GM18520 (cell line): Measurements from ENCODE around the gene CFAP97D1.
"Not testable (repeated sequence)": the region's sequence is repeated elsewhere in the genome, so short reads cannot be mapped to it uniquely, and the experiment has no call there.

Source experiments
- ATAC-seq: cut with Tn5 transposase; IDR thresholded peaks from one replicate; pipeline ENCODE4 v1.9.1; 2021; ENCODE audit not compliant: unreplicated experiment

Gene CFAP97D1

DNA sequence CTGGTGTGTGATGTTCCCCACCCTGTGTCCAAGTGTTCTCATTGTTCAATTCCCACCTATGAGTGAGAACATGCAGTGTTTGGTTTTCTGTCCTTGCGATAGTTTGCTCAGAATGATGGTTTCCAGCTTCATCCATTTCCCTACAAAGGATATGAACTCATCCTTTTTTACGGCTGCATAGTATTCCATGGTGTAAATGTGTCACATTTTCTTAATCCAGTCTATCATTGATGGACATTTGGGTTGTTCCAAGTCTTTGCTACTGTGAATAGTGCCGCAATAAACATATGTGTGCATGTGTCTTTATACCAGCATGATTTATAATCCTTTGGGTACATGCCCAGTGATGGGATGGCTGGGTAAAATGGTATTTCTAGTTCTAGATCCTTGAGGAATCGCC is 12.4 kb downstream of the CFAP97D1 start:
- not testable (repeated sequence) for ATAC-seq

DNA sequence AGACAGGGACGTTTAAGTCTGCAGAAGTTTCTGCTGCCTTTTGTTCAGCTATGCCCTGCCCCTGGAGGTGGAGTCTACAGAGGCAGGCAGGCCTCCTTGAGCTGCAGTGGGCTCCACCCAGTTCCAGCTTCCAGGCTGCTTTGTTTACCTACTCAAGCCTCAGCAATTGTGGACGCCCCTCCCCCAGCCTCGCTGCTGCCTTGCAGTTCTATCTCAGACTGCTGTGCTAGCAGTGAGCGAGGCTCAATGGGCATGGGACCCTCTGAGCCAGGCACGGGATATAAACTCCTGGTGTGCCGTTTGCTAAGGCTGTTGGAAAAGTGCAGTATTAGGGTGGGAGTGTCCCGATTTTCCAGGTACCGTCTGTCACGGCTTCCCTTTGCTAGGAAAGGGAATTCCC is 17.8 kb downstream of the CFAP97D1 start:
- ATAC-seq: not testable (repeated sequence)

DNA sequence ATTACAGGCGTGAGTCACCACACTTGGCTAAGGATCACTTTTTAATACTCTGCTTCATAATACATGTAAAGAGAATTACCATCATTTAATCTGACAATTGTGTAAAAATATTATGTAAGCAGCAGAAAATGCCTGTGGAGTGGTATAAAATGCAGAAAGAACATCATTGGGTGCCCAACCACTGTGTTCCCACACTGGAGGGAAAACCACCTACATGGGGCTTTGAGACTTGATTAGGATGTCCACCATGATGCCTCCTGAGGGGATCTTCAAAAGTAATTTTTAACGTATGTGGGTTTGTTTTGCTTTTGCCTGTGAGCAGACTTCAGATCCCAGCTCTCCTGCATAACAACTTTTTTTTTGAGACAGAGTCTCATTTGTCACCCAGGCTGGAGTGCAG is 18.8 kb downstream of the CFAP97D1 start:
- ATAC-seq: no peak

DNA sequence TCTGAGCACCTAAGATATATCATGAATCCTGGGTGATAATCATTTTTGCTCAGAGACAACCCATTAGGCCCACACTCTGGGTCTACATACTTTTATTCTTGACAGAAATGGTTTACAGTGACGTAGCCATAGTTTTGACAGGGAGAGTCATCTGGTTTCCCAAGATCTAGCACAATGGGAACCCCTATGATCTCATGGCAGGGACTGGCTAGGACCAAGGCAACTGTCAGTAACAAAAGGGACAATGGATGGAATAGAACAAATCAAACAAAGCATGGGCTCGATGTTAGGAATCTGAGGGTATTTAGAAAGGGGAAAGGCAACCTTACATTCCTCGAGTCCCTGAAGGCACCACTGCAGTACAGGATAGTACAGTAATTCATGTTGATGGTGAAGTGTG is 20.5 kb downstream of the CFAP97D1 start:
- no peak for ATAC-seq

DNA sequence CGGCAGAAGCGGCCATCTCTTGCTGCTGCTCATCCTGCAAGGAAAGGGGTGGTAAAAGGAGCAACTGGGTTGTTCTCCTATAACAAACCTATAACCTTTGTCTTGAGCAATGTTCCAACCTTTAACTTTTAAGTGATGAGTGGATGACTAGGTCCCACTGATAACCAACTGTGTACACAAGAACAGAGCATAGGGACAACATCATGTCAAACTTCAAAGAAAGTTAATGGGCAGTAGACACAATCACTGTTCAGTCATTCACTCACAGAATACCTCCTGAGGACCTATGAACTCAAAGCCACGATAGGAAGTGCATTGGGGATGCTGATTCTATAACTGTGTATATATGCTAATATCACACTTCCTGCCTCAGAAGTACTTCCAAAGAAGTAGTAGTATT is 21.6 kb downstream of the CFAP97D1 start:
- ATAC-seq: no peak

GRCh38 chr17:43803758-43804157 is 23.5 kb downstream of the CFAP97D1 start:
- no peak for ATAC-seq

DNA sequence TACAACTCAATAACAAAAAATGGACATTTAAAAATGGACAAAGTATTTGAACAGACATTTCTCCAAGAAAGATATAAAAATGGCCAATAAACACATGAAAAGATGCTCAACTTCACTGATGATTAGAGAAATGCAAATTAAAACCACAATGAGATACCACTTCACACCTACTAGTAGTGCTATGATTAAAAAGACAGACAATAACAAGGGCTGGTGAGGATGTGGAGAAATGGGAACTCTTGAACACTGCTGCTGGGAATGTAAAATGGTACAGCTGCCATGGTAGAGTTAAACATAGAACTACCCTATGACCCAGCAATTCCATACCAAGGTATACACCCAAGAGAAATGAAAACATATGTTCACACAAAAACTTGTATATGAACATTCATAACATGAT is 24.9 kb downstream of the CFAP97D1 start:
- ATAC-seq: no peak

DNA sequence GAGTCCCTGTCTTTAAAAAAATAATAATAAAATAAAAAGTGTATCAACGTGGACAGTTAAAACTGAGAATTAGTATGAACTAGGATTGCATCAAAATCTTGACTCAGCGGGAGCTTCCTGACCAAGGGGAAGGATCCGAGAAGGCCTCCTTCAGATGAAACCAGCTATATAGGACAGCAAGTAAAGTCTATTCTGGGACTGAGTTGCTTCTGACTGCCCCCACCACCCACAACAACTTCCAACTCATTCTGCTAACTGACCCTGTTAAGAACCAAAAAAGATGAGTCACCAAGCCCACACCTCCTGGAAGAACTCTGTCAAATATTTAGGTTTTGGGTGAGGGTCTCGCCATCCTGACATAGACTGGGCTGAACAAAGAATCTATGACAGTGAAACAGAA is 27.8 kb downstream of the CFAP97D1 start:
- no peak for ATAC-seq

GRCh38 chr17:43809121-43809520 is 28.9 kb downstream of the CFAP97D1 start:
- ATAC-seq: no peak

- no peak for ATAC-seq
These were observed 30.0 kb downstream of the CFAP97D1 start for GRCh38 chr17:43810226-43810715.

DNA sequence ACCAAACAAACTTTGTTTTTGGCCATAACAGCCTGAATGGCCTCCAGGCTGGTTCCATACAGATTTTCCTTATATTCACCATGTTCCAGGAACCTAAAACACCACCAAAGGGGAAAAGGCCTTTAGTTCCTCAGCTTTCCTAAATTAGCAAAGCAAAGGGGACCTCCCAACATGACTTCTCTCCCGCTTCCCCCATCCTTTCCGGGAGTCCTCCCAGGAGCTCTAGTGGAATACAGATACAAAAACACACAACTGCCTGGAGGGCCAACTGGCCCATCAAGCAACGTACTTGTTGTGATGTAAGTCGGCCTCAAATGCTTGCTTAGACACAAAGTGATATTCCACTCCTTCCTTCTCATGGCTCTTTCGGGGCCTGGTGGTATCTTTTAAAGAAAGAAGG is 30.6 kb downstream of the CFAP97D1 start:
- ATAC-seq: no peak

DNA sequence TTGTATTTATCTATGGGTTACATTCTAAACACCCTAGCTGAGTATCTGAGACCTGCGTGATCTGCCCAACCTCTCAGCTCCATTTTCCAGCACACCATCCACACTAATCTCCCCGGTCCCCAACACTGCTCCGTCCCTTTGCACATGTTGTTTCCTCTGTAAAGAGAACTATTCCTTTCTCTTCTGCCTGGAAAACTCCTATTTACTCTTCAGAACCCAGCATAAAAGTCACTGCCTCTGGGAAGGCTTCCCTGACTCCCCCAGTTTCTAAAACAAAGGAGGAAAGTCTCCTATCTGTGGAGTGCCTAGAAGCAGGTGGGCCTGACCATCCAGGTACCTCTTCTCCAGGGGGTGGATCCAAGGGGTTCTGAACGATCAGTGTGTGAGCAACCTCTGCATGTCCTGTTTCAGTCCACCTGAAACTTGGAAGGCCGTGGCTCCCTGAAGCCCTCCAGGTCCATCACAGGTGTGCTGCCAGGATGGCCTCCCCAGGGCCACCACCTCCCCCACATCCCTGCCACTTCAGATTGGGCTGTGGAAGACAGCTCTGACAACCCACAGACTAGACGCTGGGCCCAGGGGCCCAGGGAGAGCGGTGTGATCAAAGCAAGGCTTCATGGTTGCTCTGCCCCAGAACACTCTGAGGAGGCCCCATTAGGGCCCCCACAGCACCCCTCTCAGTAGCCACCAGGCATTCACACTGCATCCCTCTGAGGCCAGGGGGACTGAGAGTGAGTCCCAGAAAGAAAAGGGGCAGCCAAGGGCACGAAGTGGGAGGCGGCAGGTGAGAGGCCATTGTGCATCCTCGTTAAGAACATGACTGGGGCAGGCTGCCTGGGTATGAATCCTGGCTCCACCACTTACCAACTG is 32.4 kb downstream of the CFAP97D1 start:
- no peak for ATAC-seq

DNA sequence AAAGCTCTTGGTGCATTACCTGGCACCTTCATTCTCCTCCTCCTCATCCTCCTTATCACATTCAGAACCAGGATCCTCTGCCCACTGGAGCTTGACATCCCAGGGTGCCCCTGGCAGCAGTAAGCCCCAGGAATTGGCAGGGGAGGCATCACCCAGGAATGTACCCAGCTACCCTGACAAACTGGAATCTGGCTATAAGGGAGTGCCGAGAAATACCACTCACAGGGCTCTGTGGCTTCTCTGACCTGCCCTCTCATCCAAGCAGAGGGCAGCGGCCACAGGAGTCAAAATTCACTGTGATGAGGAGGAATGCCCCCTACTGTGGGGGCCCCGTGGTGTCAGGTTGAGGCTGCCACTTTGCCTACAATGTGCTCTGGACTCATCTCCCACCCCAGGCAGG is 33.2 kb downstream of the CFAP97D1 start:
- no peak for ATAC-seq

DNA sequence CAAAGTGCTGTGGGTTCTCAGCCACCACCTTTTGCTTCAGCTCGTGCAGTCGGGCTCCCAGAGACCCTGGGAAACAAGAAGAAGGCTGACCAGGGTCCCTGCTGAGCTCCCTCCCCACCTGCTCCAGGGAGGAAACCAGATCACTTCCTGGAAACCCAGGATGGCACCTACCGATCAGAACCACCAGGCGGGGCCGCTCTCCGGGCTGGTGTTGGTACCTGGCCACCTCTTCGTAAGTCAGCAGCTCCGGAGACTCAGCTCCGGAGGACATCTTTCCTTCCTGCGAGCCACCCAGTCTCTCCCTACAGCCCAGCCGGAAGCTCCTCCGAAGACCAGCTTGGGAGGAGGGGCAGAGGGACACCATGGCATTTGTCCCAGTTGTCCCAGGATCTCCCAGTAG is 33.8 kb downstream of the CFAP97D1 start:
- ATAC-seq: no peak

DNA sequence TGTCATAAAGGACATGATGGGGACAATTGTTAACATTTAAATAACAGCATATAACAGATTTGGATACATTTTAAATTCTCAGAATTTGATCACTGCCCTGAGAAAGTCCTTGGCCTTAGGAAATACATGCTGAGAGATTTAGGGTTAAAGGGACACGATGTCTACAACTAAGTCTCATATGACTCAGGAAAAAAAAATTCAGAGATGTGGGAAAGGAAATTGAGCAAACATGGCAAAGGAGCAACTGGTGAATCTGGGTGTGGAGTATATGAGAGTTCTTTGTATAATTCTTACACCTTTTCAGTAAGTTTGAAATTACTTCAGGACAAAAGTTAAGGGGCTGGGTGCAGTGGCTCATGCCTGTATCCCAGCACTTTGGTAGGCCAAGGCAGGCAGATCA is 34.5 kb downstream of the CFAP97D1 start:
- no peak for ATAC-seq

DNA sequence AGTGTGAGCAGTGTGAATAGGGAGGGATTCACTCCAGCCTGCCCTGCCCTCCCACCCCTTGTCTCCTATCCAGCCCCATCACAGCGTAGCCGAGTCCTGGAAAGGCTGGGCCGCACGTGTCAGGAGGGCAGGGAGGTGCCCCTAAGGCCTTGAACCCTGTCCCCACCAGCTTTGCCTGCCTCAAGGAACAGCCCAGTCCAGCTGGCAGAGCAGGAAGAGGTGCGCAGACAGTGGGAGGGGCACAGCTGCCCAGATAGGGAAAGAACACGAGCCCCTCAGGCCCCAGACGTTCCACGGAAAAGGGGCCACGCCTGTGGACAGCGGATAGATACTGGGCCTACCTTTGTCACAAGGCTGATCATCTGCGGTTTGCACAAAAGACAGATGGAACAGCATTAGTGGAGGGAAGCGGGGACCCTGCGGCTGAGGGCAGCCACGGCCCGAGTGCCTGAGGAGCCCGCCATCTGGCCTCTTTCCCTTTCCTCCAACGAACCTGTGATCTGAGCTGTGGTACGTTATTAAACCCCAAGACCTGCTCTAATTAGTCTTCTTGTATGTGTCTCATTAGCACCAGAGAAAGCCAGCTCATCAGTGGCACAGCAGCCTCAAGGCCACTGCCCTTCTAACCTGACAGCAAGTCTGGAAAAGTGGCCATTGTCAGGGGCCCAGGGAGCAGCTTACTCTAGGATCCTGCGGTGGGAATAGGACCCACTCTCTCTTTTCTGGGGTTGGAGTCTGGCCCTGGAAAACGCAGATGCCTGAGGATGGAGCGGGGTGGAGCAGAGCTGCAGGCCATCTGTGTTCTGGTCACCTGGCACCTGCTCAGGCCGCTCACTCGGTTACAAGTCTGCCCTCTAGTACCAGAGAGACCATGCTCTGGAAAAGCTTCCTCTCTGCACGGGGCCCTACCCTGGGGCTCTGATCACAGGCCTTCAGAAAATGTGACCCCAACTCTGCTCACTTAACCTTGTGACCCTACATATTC is 36.4 kb downstream of the CFAP97D1 start:
- ATAC-seq: no peak

- ATAC-seq: no peak
These were observed 37.6 kb downstream of the CFAP97D1 start for GRCh38 chr17:43817826-43818225.

DNA sequence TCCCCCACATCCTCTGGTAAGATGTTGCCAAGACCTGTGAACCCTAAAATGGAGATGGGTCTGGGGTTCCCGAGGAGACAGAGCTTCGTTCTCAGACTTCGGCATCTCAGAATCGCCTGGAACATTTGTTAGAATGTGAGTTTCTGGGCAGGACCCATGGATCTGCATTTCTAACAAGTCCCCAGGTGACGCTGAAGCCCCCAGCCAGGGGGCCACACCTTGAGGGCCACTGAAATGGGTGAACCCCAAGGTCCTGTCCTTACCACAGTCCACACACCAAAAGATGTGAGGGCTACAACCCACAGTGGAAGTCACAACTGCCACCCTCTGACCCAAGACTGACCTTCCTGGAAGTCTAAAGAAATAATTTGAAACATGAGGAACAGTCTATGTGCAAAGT is 38.7 kb downstream of the CFAP97D1 start:
- ATAC-seq: no peak

DNA sequence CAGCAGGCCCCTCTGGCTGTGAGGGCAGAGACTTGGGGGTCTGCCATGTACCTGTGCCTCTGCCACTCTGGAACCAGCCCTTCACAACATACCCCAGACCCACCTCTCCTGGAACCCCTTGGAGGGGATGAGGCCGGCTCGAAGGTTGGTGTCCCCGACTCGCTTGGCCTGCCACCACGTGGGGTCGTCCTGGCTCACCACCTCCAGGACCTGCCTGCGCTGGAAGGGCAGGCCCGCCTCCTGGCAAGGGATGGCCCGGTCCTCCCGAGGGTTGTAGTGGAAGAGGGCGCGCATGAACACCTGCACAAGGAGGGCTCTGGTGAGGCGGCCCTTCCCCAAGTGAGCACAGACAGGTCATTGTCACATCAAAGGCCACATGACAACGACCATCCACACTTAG is 40.5 kb downstream of the CFAP97D1 start:
- no peak for ATAC-seq

DNA sequence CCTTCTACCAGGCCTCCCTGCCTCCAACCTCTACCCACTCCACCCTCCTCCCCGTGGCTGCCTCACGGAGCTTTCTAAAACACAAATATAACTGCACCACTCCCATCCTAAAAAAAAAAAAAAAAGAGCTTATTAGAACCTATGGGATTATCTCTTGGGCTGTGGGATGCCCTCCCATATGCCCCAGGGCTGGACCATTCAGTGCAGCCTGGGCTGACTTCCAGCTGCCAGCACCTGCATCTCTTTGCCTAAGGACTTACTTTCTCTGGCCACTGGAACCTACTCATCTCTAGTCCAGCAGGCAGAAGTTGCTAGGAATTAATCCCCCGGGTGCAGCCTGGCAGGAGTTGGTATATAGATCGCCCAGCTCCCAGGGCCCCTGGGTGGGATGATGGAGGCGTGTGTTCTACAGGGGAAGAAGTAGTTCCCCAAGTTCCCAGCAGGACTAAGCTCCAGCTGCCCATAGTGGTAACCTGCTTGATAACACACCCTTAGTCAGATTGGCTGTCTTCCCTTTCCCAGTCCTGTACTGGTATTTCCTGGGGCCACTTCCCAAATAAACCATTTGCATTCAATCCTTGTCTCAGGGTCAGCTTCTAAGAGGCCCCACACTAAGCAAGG is 42.4 kb downstream of the CFAP97D1 start:
- no peak for ATAC-seq

DNA sequence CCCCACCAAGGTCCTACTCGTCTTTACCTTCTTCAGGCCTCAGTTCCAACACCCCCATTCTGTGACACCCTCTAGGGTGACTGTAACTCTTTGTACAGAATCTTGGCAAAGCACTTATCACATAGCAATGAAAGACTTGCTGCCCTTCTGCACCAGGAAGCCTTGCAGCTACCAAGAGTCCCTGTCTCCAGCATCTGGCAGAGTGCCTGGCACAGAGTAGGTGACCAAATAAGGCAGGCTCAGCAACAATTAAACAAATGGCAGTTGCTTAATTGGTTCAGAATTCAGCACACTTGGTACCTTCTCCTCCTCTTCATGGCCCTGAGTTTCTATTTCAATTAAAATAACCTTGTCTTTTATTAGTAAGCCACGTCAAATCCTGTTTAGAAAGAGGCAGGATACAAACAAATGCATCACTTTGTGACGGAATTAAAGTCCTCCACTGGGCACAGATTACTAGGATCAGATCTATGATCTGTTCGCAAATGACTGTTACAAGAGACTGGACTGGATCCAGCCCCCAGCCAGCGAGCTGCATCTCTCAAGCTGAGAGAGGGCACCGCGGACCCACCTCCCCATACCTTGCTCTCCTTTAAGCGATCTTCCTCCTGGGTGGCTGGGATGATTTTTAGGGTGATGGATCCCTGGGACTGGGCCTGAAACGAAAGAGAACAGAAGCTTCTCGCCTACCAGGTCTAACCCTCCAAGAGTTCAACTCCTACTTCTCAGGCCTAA is 43.3 kb downstream of the CFAP97D1 start:
- no peak for ATAC-seq
